Testis (tissue), 2 donors: ENCODE measurements around the gene UNC13B.

Source experiments
- CTCF ChIP-seq, 3 experiments: fragments of 450-650 bp in 2 of 3; fragments of 200-600 bp in 1 of 3; sonication (generic) in 1 of 3; IDR thresholded peaks; one replicate each; pipeline ENCODE4 v1.5.1; 2016 to 2019; ENCODE audit warnings: antibody characterized with exemption in 3 of 3, mild to moderate bottlenecking in 2 of 3, moderate library complexity in 1 of 3
- POLR2A ChIP-seq: fragments of 450-650 bp; IDR thresholded peaks from one replicate; pipeline ENCODE4 v1.6.1; 2017; ENCODE audit warnings: antibody characterized with exemption, mild to moderate bottlenecking, moderate library complexity

- TF ChIP-seq POLR2A (no peak), CTCF (IDR thresholded peaks at IDR 0.05) (no peak)
These were observed 179.8 kb downstream of the UNC13B start for GRCh38 chr9:35341585-35341984.
